ENCODE results near the gene MAPKAPK5. TPM values are rescaled to one million over a fixed set of nuclear protein-coding genes. Genes with fewer than 3 reads are reported as not detected.

The MAPKAPK5 gene
- polyA plus RNA-seq, 3 donors, result 25.3 to 58.2 (median 28.2) TPM

GRCh38 chr12:111904446-111904975 is 62.5 kb downstream of the MAPKAPK5 start:
- H3K9me3 ChIP-seq (replicated peaks in 1 of 2; ENCODE audit: control insufficient read depth in 1 of 2, insufficient read depth in 1 of 2, low read length in 2 of 2), result peaks cover 10 to 14% of the 10 kb centered on the region in 2 donors
- Mint-ChIP-seq H3K4me3 (no peak overlapping the region), H3K36me3 (peaks cover 23 to 34% of the 10 kb centered on the region in 2 donors), H3K27ac (no peak overlapping the region), H3K4me1 (no peaks in the 10 kb centered on the region), H3K9me3 (peaks cover 12 to 27% (median 19%) of the 10 kb centered on the region in 7 donors), H3K27me3 (ENCODE audit: low read depth in 3 of 3) (peaks cover 0 to 1% (median 0%) of the 10 kb centered on the region in 3 donors)
- H3K27me3 ChIP-seq (ENCODE audit: control insufficient read depth in 2 of 2, insufficient read depth in 2 of 2, low read length in 2 of 2), result no peaks in the 10 kb centered on the region
- H3K36me3 ChIP-seq (replicated peaks in 1 of 2; ENCODE audit: control insufficient read depth in 1 of 2, insufficient read depth in 2 of 2, low read length in 2 of 2), result peaks cover 0 to 19% of the 10 kb centered on the region in 2 donors
- H3K9ac ChIP-seq (ENCODE audit: insufficient read depth, low read length, poor library complexity, severe bottlenecking), result no peak overlapping the region
- TF ChIP-seq CTCF (IDR thresholded peaks at IDR 0.05), result no peak
- H3K4me3 ChIP-seq (replicated peaks in 1 of 3; ENCODE audit: low read depth in 2 of 3, low read length in 3 of 3), result no peak overlapping the region
- H3K79me2 ChIP-seq (ENCODE audit: insufficient read depth, low read length), result no peaks in the 10 kb centered on the region
- DNase-seq, result no peak
- H3K4me1 ChIP-seq (ENCODE audit: control insufficient read depth in 1 of 2, insufficient read depth in 2 of 2, low read length in 2 of 2), result no peaks in the 10 kb centered on the region
- no peak overlapping the region for H3K27ac ChIP-seq (ENCODE audit: low read depth in 1 of 2, low read length in 2 of 2)
- no peaks in the 10 kb centered on the region for H4K20me1 ChIP-seq (ENCODE audit: insufficient read depth, low read length)
- H3K4me2 ChIP-seq (replicated peaks; ENCODE audit: extremely low read depth, low read length, poor library complexity, severe bottlenecking), result no peak overlapping the region
- intact Hi-C loops (cut with micrococcal nuclease), result no loop called here
- no peak overlapping the region for H2AFZ ChIP-seq (ENCODE audit: insufficient read depth, low read depth, low read length, poor library complexity, severe bottlenecking)

GRCh38 chr12:111905502-111905901 is 63.5 kb downstream of the MAPKAPK5 start:
- Mint-ChIP-seq H3K27ac (no peak overlapping the region), H3K36me3 (peaks cover 19 to 28% of the 10 kb centered on the region in 2 donors), H3K27me3 (ENCODE audit: low read depth in 3 of 3) (peaks cover 0 to 1% (median 0%) of the 10 kb centered on the region in 3 donors), H3K4me3 (no peak overlapping the region), H3K9me3 (peaks cover 12 to 31% (median 20%) of the 10 kb centered on the region in 7 donors), H3K4me1 (no peaks in the 10 kb centered on the region)
- no peak overlapping the region for H3K9ac ChIP-seq (ENCODE audit: insufficient read depth, low read length, poor library complexity, severe bottlenecking)
- intact Hi-C loops (cut with micrococcal nuclease), result no loop called here
- H3K9me3 ChIP-seq (replicated peaks in 1 of 2; ENCODE audit: control insufficient read depth in 1 of 2, insufficient read depth in 1 of 2, low read length in 2 of 2), result peaks cover 10 to 14% of the 10 kb centered on the region in 2 donors
- no peak overlapping the region for H3K4me2 ChIP-seq (replicated peaks; ENCODE audit: extremely low read depth, low read length, poor library complexity, severe bottlenecking)
- DNase-seq, result no peak
- no peaks in the 10 kb centered on the region for H3K27me3 ChIP-seq (ENCODE audit: control insufficient read depth in 2 of 2, insufficient read depth in 2 of 2, low read length in 2 of 2)
- H3K79me2 ChIP-seq (ENCODE audit: insufficient read depth, low read length), result no peaks in the 10 kb centered on the region
- 90% methylated on average over 3 of the region's 3 CpGs for WGBS (ENCODE audit: insufficient coverage)
- no peak overlapping the region for H3K27ac ChIP-seq (ENCODE audit: low read depth in 1 of 2, low read length in 2 of 2)
- no peak overlapping the region for H2AFZ ChIP-seq (ENCODE audit: insufficient read depth, low read depth, low read length, poor library complexity, severe bottlenecking)
- no peak for TF ChIP-seq CTCF (IDR thresholded peaks at IDR 0.05)
- no peaks in the 10 kb centered on the region for H4K20me1 ChIP-seq (ENCODE audit: insufficient read depth, low read length)
- no peak overlapping the region for H3K4me3 ChIP-seq (replicated peaks in 1 of 3; ENCODE audit: low read depth in 2 of 3, low read length in 3 of 3)
- H3K4me1 ChIP-seq (ENCODE audit: control insufficient read depth in 1 of 2, insufficient read depth in 2 of 2, low read length in 2 of 2), result no peaks in the 10 kb centered on the region
- peaks cover 0 to 10% of the 10 kb centered on the region in 2 donors for H3K36me3 ChIP-seq (replicated peaks in 1 of 2; ENCODE audit: control insufficient read depth in 1 of 2, insufficient read depth in 2 of 2, low read length in 2 of 2)
